NOMO-1 treated with DMSO at 0.1 percent for 48 hours (cell line): ENCODE results near the gene CCDC82.
A peak's percentile ranks its signal among the peaks of the same experiment; 100 is the strongest.

Source experiments
- DNase-seq: peaks from one replicate; lab custom pipeline; 2025; ENCODE audit not compliant: unreplicated experiment; lab: John Stamatoyannopoulos, UW

Gene CCDC82

DNA sequence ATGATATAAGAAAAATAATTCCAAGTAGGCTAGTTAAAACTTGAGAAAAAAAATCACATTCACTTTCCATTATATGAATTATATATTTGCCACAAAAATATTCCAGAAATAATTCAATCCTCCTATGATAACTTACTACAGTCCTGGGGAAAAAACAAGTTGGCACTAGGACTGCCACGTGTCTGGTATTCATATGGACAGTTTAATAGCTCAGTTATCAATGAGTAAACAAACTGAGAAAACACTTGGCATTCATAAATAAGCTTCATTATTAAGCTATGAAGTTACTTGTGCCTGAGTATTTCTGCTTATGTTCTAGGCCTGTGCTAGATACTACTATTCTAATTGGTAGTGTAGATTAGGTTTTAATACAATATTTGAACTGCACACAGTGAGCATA, 24.2 kb downstream of the CCDC82 start:
- DNase-seq: no peak

GRCh38 chr11:96361778-96362177, 27.9 kb downstream of the CCDC82 start:
- DNase-seq: no peak

DNA sequence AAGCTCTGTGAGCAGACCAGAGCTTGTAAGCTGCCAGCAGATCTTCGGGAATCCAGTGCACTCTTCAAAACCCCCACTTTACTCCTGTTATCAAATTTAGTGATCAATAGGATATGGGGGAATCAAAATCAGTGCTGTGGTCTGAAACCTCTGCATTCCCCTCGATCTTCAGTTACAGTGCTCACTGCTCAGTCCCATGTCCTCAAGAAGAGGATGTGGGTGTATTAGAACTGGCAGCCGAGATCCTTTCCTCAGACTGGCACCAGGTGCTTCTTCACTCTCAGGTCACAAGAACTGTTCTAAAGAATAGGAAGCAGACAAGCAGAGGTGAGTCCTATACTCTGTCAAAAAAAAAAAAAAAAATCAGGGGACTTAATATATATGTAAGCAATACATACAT, 31.4 kb downstream of the CCDC82 start:
- DNase-seq: no peak

GRCh38 chr11:96357794-96358193, 31.9 kb downstream of the CCDC82 start:
- no peak for DNase-seq

DNA sequence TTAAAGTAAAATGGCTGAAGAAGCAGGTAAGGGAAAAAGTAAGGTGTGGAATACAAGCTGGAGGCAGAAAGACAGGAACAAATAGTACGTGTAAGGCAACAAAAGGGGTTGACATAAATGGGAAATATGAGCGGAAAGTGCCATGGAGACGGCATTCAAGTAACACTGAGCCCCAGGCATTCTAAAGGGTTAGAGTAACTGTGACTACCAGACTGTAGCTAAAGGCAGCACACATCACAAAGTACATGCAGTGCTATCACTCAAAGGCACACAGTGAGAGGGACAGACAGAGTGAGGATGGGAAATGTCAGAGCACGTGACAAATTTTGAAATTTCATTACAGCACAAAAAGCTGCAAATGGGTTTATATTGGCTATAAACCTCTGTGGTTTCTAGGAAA, 32.9 kb downstream of the CCDC82 start:
- DNase-seq: no peak

DNA sequence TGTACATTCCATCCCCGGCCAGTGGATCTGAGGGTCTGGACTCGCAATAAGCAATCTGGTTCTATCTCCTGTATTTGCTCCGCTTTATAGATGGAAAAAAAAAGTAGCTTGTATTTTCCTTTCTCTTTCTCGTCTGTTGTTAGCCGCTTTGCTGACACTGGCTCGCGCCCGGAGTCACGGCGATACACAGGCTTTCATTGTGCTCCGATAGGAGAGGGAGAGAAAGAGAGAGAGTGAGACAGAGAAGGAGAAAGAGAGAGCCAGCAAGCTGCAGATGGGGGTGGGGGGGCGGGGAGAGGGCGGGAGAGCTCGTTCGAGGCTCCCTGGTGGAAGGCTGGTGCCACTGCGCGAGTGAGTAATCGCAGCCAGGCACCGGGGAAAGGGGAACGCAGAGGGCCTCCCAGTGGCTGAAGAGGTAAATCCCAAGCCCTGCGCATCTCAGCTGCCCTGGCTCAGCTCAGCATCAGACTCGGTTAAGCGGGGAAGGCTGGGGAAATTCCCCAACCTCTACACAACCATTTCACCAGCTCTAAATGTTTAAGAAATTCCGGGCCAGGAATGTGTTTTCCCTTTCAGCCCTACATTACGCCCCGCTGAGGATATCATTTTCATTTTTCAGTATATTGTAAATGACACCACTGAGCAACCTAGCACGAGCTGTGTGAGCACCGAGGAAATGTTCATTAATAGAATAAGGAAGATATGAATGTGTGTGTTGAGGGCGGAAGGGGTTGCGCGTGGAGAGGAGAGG, 46.6 kb downstream of the CCDC82 start, which contains the start of gene MAML2:
TSS of gene MAML2 (minus strand) at position 235 of the 751 bp plus-strand sequence. CDS start 1,300 bp downstream, outside the sequence.
- DNase-seq: peak; percentile 88

DNA sequence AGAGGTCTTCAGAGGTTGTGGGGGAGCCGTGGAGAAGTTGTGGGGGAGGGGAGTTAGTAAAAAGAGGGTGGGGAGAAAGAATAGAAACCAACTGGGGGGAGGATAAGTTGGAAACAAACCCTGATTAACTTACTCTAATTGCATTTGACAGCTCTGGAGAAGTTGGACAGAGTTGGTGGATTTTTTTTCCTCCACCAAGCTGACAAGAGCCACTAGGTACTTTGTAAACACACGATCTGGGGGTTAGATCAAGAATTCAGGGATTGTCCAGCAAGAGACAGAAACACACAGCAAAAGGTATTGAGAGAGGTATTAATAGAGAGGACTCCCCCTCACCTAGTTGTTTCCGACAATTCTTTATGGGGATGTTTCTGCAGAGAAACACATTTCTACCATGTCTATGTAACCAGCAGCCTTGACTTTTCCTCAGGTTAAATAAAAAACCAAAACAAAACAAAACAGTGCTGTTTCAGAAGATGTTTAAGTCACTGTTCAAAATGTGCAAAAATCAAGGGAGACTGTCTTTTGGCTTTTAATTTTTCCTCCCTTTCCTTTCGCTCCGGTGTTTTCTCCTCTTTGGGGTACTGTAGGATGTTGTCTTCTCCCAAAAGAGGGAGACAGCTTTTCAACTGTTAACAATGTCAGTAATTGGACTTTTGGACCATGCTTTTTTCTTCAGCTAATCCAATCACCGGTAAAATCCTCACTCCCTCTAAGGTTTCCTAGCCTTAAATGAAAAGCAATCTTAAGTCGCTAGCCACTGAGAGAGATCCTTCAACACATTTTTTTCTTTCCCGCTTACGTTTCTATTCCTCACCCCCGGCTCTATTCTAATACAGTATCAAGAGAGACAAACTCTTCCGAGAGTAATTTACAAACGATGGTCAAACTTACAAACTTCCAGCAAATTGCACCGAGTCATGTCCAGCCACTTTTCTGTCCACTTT, 47.4 kb downstream of the CCDC82 start:
- peak; percentile 29 for DNase-seq

- DNase-seq: no peak
Observed at GRCh38 chr11:96341211-96342013, 48.3 kb downstream of the CCDC82 start.

DNA sequence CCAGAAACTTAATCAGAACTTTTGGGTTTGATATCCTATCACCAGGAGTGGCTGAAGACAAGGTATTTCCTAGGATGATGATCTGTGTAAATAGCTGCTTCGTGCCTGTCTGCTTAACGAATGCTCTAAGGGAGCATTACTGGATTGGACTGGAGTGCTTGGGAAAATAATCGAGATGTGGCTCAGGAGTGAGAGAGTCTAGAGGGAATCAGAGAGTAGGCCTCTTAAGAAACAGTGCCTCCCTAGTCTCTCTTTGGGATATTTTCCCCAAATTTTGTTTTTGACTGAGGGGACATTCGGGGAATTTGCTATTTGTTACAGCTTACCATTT, 49.2 kb downstream of the CCDC82 start:
- DNase-seq: no peak

DNA sequence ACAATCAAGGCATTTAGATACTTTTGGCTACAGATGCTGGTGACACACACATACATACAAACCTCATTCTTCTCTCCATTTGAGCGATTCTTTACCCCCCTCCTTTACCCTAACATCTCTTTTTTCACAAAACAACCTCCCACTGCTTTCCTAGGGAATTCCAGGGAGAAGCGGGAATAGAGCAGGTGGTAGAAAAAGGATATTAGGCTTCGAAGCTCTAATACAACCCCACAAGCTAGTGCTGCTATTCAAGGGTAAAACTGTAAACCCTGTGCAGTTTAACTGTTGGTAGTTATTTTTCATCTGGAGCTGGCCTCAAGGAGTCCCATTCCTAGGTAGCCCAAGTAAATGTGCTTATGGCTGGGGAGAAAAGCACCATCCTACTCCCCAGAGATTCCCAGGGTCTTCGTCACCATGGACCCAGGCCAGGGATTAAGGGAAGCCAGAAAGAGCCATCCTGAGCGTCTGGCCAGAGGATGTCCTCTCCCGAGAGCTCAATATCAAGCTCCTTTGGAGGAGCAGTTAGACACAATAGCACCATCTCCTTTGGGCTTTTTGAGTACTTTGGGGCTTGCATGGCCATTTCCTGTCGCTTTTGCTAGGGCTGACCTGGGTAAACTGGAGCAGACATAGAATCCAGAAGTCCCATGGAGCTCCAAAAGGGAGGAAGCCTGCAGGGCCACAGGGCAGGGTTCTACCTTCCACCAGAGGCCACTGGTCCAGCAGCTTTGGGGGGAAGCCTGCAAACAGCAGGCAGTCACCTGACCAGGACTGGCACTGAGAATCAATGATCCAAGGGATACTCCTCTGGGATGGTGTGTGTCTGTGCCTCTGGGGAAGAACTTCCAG, 49.8 kb downstream of the CCDC82 start:
- DNase-seq: no peak

DNA sequence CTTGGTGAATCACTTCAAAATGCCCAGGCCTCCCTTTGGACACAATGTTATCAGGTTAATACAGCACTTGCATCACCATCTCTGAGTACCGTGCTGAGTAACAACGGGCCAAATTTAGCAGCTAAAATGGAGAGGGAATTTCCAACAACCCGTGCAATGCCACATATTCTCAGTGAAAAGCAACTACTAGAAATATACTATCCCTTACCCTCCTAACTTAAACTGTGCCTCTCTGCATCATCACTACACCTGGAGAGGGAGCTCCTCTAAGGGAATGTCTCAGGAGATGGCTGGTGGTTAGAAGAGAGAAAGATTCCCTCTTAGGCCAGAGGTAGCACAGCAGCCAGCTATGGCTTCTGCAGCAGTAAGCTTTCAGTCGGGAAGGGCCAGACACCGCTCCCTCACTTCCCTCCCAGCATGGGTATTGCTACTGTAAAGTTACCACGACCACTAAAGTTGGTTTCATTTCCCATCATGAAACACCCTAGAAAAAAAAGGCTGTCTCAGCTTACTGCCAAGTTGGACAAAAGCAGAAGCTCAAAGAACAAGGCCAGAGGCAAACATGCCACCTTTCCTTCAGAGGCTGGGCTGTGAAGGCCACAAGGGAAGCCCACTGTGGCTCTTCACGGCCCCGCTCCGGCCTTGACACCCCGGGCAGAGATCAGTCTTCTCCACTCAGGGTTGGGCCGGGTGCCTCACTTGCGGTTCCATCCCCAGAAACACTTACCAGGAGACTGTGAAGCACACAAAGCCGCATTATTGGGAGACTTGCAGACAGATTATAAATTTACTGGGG, 50.6 kb downstream of the CCDC82 start:
- peak; percentile 94 for DNase-seq

- DNase-seq: no peak
Observed at GRCh38 chr11:96337541-96338431, 51.9 kb downstream of the CCDC82 start.

DNA sequence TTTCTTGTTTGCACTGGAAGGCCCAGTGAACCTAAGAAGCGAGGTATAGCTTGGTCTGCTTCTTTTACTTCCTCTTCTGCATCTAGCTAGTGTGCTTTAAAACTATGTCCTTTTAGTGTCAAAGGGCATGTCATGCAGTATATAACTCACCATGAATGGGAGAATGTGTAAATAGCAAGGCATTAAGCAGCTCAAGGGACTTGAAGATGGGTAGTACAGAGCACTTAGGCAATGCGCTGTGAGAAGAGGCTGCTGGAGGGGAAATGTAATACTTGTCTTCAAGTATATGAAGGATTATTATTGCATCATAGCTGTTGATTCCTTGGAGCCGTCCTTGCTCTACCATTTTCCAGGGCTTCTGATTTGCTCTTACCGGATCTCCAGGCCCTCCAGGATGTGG, 54.3 kb downstream of the CCDC82 start:
- peak; percentile 55 for DNase-seq

GRCh38 chr11:96334219-96334618, 55.5 kb downstream of the CCDC82 start:
- no peak for DNase-seq

GRCh38 chr11:96333191-96333719, 56.5 kb downstream of the CCDC82 start:
- no peak for DNase-seq

- no peak for DNase-seq
Observed at GRCh38 chr11:96332126-96332771, 57.5 kb downstream of the CCDC82 start.

DNA sequence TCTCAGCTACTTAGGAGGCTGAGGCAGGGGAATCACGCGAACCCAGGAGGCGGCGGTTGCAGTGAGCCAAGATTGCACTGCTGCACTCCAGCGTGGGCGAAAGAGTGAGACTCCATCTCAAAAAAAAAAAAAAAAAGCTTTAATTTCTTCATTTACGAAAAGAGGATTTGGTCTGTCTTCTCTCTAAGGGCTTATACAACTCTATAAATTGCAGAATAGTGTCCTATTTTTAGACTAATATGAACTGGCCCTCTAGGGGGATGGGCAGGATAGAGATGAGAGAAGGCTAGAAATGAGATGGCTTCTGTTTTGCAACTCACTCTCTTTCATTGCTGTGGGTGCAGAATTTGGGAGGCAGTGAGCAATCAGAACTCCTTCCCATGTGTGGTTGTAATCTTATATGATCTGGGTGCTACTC, 58.0 kb downstream of the CCDC82 start:
- no peak for DNase-seq

GRCh38 chr11:96330511-96330859, 59.2 kb downstream of the CCDC82 start:
- no peak for DNase-seq
